ENCODE data around the gene GATAD2A.
"Not testable (repeated sequence)": the region's sequence is repeated elsewhere in the genome, so short reads cannot be mapped to it uniquely, and the experiment has no call there.

The GATAD2A gene

DNA sequence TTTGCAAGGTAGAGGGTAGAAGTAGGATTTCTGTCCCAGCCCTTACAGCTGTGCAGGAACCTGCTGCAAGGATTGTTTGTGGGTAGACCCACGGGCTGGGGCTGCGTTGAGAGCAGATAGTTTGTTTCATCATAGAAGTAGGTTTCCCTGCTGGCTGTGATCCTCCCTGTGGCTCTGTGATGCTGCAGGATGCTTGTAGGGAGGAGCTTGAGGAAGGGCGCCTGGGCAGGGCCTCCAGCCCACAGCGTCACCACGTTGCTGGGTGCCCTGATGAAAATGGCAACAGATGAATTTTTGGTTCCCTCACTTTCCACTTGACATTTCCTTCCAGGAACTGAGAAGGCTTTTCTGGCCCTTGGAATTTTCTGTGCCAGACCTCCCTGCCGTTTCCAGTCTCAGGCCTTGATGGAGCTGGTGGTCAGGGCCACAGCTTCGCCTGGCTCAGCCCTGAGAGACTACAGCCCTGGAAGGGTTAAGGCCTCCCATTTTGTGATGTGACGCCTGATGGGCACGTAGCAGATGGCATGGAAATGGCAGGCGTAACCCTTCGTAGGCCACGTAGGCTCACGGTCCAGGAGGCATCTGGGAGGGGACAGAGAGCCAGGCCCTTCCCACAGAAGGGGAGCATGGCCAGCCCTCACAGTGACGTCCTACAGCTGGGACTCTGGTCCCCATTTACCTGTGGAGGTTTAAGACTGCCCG lies 42.2 kb downstream of the GATAD2A start:
- H3K36me3 Mint-ChIP-seq (ENCODE audit: insufficient read depth), result peaks cover 15% of the 10 kb centered on the region
- peak; percentile 45 for ATAC-seq (replicated peaks; ENCODE audit: extremely low read depth, poor library complexity, severe bottlenecking)
- H3K9me3 Mint-ChIP-seq, result no peaks in the 10 kb centered on the region
- peak overlapping the region; percentile 42 for H3K4me3 Mint-ChIP-seq
- H3K27me3 Mint-ChIP-seq, result no peaks in the 10 kb centered on the region
- peak in 1 of 2 donors; percentile 43 for DNase-seq (ENCODE audit: low spot score in 2 of 2)
- H3K27ac Mint-ChIP-seq (ENCODE audit: low read depth), result peak overlapping the region; percentile 39
- peaks cover 66% of the 10 kb centered on the region for H3K4me1 Mint-ChIP-seq

DNA sequence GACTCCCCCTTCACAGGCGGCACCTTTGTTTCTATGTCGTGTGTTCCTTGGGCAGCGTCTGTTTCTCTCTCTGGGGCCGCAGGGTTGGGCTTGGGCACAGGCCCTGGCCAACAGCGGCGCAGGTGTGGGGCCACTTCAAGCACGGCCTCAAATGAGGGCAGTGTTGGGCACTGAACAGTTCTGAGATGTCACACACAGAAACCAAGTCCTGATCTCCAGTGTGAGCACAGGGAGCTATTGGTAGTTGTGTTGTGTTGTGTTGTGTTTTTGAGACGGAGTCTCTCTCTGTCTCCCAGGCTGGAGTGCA lies 42.7 kb downstream of the GATAD2A start:
- H3K9me3 Mint-ChIP-seq, result no peaks in the 10 kb centered on the region
- H3K27ac Mint-ChIP-seq (ENCODE audit: low read depth), result peak overlapping the region; percentile 39
- no peaks in the 10 kb centered on the region for H3K27me3 Mint-ChIP-seq
- DNase-seq (ENCODE audit: low spot score in 2 of 2) (no peak), ATAC-seq (replicated peaks; ENCODE audit: extremely low read depth, poor library complexity, severe bottlenecking) (no peak)
- H3K4me1 Mint-ChIP-seq, result peaks cover 68% of the 10 kb centered on the region
- H3K36me3 Mint-ChIP-seq (ENCODE audit: insufficient read depth), result peaks cover 16% of the 10 kb centered on the region
- H3K4me3 Mint-ChIP-seq, result no peak overlapping the region

DNA sequence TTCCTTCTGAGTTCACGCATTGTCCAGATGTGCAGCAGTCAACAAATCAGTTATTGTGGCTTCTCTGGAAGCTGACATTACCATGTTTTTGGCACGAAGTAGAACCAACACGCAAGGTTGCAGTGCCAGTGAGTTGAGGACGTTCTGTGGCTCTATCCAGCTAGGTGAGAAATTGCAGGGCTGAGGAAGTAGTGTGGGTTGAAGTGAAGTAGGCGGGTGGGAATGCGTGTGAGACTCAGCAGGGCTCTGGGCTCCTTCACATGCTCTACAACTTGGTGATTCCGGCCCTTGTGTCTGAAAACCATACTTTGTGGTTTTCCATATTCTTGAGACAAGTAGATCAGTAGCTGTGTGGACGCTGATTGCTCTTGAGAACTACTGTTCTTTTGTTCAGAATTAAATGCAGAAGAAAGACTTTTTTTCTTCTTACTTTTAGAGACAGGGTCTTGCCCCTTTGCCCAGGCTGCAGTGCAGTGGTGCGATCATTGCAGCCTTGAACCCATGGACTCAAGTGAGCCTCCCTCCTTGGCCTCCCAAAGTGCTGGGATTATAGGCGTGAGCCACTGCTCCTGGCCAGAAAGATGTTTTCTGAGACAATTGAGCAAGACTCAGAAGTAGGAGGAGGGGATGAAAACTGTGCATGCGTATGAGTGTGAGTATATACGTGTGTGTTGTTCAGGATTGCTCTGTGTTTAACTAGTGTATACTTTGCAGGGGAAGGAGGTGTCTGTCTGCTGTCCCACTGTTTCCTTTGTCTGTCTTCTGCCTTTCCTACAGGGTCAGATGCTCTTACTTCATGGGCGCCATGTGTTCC lies 46.2 kb downstream of the GATAD2A start:
- Mint-ChIP-seq H3K9me3 (no peaks in the 10 kb centered on the region), H3K27me3 (no peaks in the 10 kb centered on the region), H3K27ac (ENCODE audit: low read depth) (peak overlapping the region; percentile 97), H3K4me3 (peak overlapping the region; percentile 82), H3K36me3 (ENCODE audit: insufficient read depth) (peaks cover 16% of the 10 kb centered on the region), H3K4me1 (peaks cover 48% of the 10 kb centered on the region)
- DNase-seq (ENCODE audit: low spot score in 2 of 2) (peak in 1 of 2 donors; percentile 73), ATAC-seq (replicated peaks; ENCODE audit: extremely low read depth, poor library complexity, severe bottlenecking) (peak; percentile 87)

DNA sequence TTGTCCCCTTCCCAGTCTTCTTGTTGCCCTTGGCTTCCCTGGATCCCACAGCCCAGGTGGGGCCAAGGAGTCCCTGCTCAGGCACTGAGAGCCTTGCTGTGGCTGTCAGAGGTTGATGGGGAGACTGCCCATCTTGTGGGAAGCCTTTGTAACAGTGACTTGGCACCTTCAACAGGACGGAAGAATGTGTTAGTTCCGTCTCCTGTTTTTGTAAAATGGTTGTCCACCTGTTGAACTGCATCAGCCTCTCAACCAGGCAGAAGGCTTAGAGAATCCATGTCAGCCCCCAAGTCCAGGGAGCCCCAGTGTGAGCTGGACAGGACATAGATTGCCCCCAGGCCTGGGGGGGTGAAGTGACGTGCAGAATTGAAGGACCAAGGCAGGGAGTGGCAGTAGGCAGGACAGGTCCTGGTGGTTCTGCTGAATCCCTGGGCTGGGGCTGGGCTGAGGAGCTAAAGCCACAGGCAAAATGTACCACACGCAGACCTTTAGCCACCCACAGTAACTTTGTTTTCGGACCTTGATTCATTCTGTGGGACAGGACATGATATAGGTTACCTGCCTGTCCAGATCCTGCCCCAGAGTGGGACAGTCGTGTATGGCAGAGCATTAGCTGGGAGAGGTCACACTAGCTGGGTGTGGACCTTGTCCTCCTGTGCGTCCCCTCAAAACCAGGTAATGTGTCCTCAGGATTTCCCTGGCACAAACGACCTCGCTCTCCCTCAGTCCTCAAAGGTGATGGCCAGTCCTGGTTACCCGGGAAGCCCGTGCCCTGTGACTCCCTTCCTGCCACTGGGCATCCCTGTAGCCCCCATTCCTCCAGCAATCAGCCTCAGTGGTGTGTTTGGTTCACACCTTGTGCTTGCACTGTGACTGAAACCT lies 47.0 kb downstream of the GATAD2A start:
- H3K27ac Mint-ChIP-seq (ENCODE audit: low read depth), result peak overlapping the region; percentile 97
- peaks cover 47% of the 10 kb centered on the region for H3K4me1 Mint-ChIP-seq
- peak overlapping the region; percentile 82 for H3K4me3 Mint-ChIP-seq
- peak; percentile 44 for ATAC-seq (replicated peaks; ENCODE audit: extremely low read depth, poor library complexity, severe bottlenecking)
- peak in 1 of 2 donors; percentile 31 for DNase-seq (ENCODE audit: low spot score in 2 of 2)
- no peaks in the 10 kb centered on the region for H3K9me3 Mint-ChIP-seq
- no peaks in the 10 kb centered on the region for H3K27me3 Mint-ChIP-seq
- peaks cover 16% of the 10 kb centered on the region for H3K36me3 Mint-ChIP-seq (ENCODE audit: insufficient read depth)

DNA sequence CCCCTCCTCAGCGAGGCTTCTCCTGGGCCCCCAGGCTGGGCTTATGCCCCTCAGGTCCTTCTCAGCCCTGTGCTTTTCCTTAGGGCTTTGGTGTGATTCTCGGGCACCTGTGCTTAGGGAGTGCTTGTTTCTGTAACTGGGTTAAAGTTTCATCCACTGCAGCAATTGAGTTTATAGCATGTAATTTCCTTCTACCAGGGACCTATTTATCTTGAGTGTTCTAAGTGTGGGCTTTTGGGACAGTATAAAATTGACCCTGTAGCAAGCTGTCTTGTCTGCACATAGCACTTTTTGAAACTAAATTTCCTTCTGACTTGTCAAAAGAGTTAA lies 47.6 kb downstream of the GATAD2A start:
- DNase-seq (ENCODE audit: low spot score in 2 of 2), result no peak
- Mint-ChIP-seq H3K9me3 (no peaks in the 10 kb centered on the region), H3K4me1 (peaks cover 46% of the 10 kb centered on the region), H3K36me3 (ENCODE audit: insufficient read depth) (peaks cover 18% of the 10 kb centered on the region), H3K27me3 (no peaks in the 10 kb centered on the region), H3K4me3 (peak overlapping the region; percentile 82), H3K27ac (ENCODE audit: low read depth) (peak overlapping the region; percentile 97)
- no peak for ATAC-seq (replicated peaks; ENCODE audit: extremely low read depth, poor library complexity, severe bottlenecking)

DNA sequence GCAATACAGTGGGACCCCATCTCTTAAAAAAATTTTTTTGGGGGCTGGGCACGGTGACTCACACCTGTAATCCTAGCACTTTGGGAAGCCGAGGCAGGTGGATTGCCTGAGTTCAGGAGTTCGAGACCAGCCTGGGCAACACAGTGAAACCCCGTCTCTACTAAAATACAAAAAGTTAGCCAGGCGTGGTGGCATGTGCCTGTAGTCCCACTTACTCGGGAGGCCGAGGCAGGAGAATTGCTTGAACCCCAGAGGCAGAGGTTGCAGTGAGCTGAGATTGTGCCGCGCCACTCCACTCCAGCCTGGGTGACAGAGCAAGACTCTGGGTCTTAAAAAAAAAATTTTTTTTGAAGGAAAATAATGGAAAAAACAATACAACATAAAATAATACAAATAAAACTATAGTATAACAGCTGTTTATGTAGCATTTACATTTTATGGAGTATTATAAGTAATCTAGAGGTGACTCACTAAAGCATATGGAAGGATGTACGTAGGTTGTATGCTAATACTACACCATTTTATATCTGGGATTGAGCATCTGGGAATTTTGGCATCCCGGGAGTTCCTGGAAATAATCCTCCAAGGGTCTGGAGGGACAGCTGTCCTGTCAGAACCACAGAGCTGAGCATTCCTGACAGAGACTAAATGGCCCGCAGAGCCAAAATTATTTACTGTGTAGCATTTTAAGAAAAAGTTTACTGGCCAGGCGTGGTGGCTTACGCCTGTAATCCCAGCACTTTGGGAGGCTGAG lies 49.9 kb downstream of the GATAD2A start:
- H3K4me3 Mint-ChIP-seq; ATAC-seq (replicated peaks; ENCODE audit: extremely low read depth, poor library complexity, severe bottlenecking); H3K9me3 Mint-ChIP-seq; DNase-seq (ENCODE audit: low spot score in 2 of 2); H3K27me3 Mint-ChIP-seq; H3K27ac Mint-ChIP-seq (ENCODE audit: low read depth): not testable (repeated sequence)
- H3K36me3 Mint-ChIP-seq (ENCODE audit: insufficient read depth), result peaks cover 31% of the 10 kb centered on the region
- peaks cover 69% of the 10 kb centered on the region for H3K4me1 Mint-ChIP-seq

DNA sequence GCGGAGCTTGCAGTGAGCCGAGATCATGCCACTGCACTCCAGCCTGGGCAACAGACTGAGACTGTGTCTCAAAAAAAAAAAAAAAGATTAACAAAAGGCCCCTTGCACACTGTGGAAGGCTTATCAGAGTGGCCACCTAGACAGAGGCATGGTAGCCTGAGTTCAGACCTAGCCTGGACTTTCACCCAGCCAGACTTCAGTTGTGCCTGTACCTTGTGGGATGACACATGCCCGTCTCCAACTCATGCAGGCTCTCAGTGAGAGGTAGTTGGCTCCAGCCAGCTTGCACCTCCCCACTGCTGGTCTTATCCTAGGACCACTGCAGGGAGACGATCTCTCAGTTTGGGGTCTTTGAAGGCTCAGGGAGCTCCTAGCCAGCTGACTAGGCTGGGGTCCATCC lies 52.2 kb downstream of the GATAD2A start:
- H3K27me3 Mint-ChIP-seq, result no peaks in the 10 kb centered on the region
- peaks cover 35% of the 10 kb centered on the region for H3K36me3 Mint-ChIP-seq (ENCODE audit: insufficient read depth)
- no peaks in the 10 kb centered on the region for H3K9me3 Mint-ChIP-seq
- peaks cover 75% of the 10 kb centered on the region for H3K4me1 Mint-ChIP-seq
- no peak for DNase-seq (ENCODE audit: low spot score in 2 of 2)
- peak overlapping the region; percentile 99 for H3K27ac Mint-ChIP-seq (ENCODE audit: low read depth)
- no peak for ATAC-seq (replicated peaks; ENCODE audit: extremely low read depth, poor library complexity, severe bottlenecking)
- H3K4me3 Mint-ChIP-seq, result peak overlapping the region; percentile 86

DNA sequence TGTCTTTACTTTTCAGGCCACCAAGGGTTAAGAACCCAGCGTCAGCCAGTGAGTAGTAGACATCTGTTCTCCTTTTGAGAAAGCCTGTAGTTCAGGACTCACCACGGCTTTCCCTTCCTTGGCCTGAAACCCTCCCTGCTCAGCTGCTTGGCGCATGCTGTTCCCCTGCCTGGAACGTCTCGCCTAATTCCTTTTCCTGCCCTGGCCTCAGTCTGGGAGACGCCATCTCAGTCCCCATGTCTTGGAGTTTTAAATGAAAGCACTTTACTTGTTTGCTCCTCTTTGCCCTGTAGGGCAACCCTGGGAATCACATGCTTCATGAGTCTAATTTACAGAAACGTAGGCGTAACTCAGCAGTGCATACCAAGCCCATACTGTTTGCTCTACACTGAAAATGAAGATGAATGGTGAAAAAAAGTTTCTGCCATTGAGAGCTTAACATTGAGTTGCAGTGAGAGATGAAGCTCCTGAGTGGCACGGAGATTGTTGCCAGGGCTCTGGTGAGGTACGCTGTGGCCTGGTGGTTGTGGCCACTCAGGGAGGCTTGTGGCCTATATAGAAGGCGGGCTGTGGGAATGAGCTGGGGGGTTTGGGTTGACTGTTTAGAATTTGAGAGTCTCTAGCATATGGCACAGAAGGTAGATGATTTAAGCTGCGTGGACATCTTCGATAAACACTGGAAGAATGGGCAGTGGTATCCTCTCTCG lies 52.8 kb downstream of the GATAD2A start:
- ATAC-seq (replicated peaks; ENCODE audit: extremely low read depth, poor library complexity, severe bottlenecking) (no peak), DNase-seq (ENCODE audit: low spot score in 2 of 2) (no peak)
- Mint-ChIP-seq H3K9me3 (no peaks in the 10 kb centered on the region), H3K27me3 (no peaks in the 10 kb centered on the region), H3K4me3 (peak overlapping the region; percentile 86), H3K4me1 (peaks cover 75% of the 10 kb centered on the region), H3K36me3 (ENCODE audit: insufficient read depth) (peaks cover 38% of the 10 kb centered on the region), H3K27ac (ENCODE audit: low read depth) (peak overlapping the region; percentile 99)

DNA sequence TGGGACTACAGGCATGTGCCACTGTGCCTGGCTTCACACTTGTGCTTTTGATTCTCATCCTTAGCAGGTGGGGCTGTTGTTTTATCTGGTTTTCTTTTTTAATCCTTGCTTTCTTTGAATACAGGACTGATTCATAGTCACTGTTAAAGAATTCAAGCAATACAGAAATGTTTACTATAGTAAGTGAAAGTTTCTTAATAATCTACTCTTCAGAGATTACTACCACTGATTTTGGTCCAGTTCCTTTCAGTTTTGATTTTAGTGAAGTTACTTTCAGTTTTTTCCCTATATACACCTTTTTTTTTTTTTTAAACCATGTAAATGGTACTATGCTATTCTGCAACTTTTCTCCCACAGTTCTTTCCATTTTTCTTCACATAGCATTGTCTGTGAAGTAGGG lies 53.6 kb downstream of the GATAD2A start:
- Mint-ChIP-seq H3K27me3 (no peaks in the 10 kb centered on the region), H3K36me3 (ENCODE audit: insufficient read depth) (peaks cover 37% of the 10 kb centered on the region), H3K4me3 (peak overlapping the region; percentile 86), H3K27ac (ENCODE audit: low read depth) (peak overlapping the region; percentile 99), H3K4me1 (peaks cover 81% of the 10 kb centered on the region), H3K9me3 (no peaks in the 10 kb centered on the region)
- ATAC-seq (replicated peaks; ENCODE audit: extremely low read depth, poor library complexity, severe bottlenecking) (peak; percentile 36), DNase-seq (ENCODE audit: low spot score in 2 of 2) (no peak)

DNA sequence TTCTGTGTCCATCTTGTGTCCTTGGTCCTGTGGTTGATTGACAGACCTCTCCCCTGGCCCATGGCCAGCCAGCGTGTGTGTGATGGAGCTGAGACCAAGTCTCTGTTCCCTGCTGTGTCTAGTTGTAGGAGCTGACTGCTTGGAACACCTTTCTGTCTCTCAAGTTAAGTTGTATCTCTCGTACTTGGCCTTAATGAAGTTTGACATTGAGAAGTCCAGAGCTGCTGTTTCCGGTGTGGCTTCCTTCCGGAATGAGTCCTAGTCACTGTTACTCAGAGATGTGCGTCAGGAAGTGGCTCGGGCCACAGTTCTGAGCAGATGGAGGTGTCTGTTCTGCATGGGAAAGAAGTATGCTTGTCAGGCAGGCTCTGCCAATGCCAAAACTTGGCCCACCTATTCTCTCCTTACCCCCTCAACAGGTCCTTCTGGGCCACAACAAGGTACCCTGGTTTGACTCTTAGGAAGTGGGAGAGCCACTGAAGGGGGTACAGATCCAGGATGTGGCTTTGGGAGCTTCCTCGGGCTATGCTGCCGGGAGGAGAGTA lies 54.3 kb downstream of the GATAD2A start:
- H3K4me1 Mint-ChIP-seq, result peaks cover 84% of the 10 kb centered on the region
- H3K36me3 Mint-ChIP-seq (ENCODE audit: insufficient read depth), result peaks cover 39% of the 10 kb centered on the region
- DNase-seq (ENCODE audit: low spot score in 2 of 2), result peak; percentile 32 to 62
- no peaks in the 10 kb centered on the region for H3K9me3 Mint-ChIP-seq
- peak overlapping the region; percentile 99 for H3K27ac Mint-ChIP-seq (ENCODE audit: low read depth)
- peak overlapping the region; percentile 86 for H3K4me3 Mint-ChIP-seq
- peak; percentile 76 for ATAC-seq (replicated peaks; ENCODE audit: extremely low read depth, poor library complexity, severe bottlenecking)
- no peaks in the 10 kb centered on the region for H3K27me3 Mint-ChIP-seq

DNA sequence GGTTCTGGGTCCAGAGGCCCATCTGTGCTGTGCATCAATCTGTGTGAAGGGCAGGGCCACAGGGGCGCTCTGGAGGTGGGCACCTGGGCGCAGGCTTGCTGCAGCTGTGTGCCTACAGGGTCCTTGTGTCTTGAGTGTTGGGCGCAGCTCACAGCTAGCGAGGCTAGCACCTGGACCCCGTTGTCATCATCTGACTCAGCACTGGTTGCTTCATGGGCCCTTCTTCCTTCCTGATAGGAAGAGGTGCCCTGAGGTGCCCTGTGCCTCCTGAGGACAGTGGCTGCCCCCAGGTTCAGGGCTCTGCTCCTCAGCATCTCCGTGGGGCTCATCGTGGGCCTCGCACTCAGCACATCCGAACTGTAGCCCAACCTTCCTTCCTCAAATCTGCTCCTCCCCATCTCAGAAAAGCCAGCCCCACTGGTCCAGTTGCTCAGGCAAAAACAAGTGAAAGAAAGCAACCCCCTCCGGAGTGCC lies 54.8 kb downstream of the GATAD2A start:
- Mint-ChIP-seq H3K36me3 (ENCODE audit: insufficient read depth) (peaks cover 44% of the 10 kb centered on the region), H3K27ac (ENCODE audit: low read depth) (peak overlapping the region; percentile 99), H3K27me3 (no peaks in the 10 kb centered on the region), H3K9me3 (no peaks in the 10 kb centered on the region), H3K4me3 (peak overlapping the region; percentile 86), H3K4me1 (peaks cover 88% of the 10 kb centered on the region)
- ATAC-seq (replicated peaks; ENCODE audit: extremely low read depth, poor library complexity, severe bottlenecking) (peak; percentile 13), DNase-seq (ENCODE audit: low spot score in 2 of 2) (peak in 1 of 2 donors; percentile 16)

All from central memory CD8-positive, alpha-beta T cell (primary cell).